ENCODE data around the gene CUL4A. TPM values are rescaled to one million over a fixed set of nuclear protein-coding genes. Genes with fewer than 3 reads are reported as not detected.
"Not testable (repeated sequence)": the region's sequence is repeated elsewhere in the genome, so short reads cannot be mapped to it uniquely, and the experiment has no call there.

CUL4A gene
- total RNA-seq, 4 donors from 2014 or later, result 232 to 319 (median 234) TPM

GRCh38 chr13:113239986-113240385 lies 30.6 kb downstream of the CUL4A start:
- ATAC-seq, result no peak

GRCh38 chr13:113241623-113242022 lies 32.2 kb downstream of the CUL4A start:
- H3K9me3 ChIP-seq; H3K27me3 ChIP-seq; in situ Hi-C loops (cut with MboI; ENCODE audit: low sequenced_read_pairs in 4 of 4); H3K4me3 ChIP-seq; DNase-seq; H3K4me1 ChIP-seq; ATAC-seq; H3K27ac ChIP-seq; intact Hi-C loops (cut with DNase I; ENCODE audit: low total_unique reads): not testable (repeated sequence)
- H3K36me3 ChIP-seq, result peaks cover 0 to 94% of the 10 kb centered on the region in 2 donors

More at GRCh38 chr13:113239986-113240385, 30.6 kb downstream of the CUL4A start:
- intact Hi-C loops (cut with DNase I; ENCODE audit: low total_unique reads), result no loop called here
- H3K4me3 ChIP-seq, result no peak overlapping the region
- H3K9me3 ChIP-seq, result no peaks in the 10 kb centered on the region
- H3K27me3 ChIP-seq, result no peaks in the 10 kb centered on the region
- in situ Hi-C loops (cut with MboI; ENCODE audit: low sequenced_read_pairs in 4 of 4), result no loop called here
- no peak for DNase-seq
- no peak for TF ChIP-seq POLR2A (IDR thresholded peaks at IDR 0.05)
- TF ChIP-seq, protein P1, sequence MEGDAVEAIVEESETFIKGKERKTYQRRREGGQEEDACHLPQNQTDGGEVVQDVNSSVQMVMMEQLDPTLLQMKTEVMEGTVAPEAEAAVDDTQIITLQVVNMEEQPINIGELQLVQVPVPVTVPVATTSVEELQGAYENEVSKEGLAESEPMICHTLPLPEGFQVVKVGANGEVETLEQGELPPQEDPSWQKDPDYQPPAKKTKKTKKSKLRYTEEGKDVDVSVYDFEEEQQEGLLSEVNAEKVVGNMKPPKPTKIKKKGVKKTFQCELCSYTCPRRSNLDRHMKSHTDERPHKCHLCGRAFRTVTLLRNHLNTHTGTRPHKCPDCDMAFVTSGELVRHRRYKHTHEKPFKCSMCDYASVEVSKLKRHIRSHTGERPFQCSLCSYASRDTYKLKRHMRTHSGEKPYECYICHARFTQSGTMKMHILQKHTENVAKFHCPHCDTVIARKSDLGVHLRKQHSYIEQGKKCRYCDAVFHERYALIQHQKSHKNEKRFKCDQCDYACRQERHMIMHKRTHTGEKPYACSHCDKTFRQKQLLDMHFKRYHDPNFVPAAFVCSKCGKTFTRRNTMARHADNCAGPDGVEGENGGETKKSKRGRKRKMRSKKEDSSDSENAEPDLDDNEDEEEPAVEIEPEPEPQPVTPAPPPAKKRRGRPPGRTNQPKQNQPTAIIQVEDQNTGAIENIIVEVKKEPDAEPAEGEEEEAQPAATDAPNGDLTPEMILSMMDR (IDR thresholded peaks at IDR 0.05 in 4 of 5, conservative IDR thresholded peaks at IDR 0.05 in 1 of 5), result no peak
- no peaks in the 10 kb centered on the region for H3K4me1 ChIP-seq
- no peak overlapping the region for H3K27ac ChIP-seq
- peaks cover 0 to 92% of the 10 kb centered on the region in 2 donors for H3K36me3 ChIP-seq

DNA sequence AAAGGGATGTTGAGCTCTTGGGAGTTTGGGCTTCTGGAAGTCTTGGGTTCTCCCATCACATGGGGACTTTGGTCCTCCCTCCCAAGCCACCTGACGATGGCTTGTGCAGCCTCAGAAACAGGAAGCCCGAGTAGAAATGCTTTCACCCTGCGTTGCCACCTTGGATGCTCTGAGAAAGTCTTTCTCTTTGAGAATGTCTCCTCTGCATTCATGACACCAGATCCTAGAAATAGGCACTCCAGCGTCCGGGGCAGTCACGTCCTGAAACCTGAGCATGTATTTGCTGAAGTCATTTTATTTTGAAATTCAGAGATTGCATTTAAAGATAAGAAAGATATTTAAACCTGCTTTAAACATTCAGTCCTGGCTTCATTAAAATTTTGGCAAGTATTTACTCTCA lies 34.4 kb downstream of the CUL4A start:
- Histone ChIP-seq H3K27me3 (no peaks in the 10 kb centered on the region), H3K4me1 (no peaks in the 10 kb centered on the region), H3K9me3 (no peaks in the 10 kb centered on the region), H3K36me3 (peaks cover 0 to 100% of the 10 kb centered on the region in 2 donors), H3K4me3 (no peak overlapping the region), H3K27ac (peak overlapping the region in 1 of 4 donors; percentile 35)
- intact Hi-C loops (cut with DNase I; ENCODE audit: low total_unique reads), result no loop called here
- TF ChIP-seq, protein P1 (IDR thresholded peaks at IDR 0.05 in 4 of 5, conservative IDR thresholded peaks at IDR 0.05 in 1 of 5), result no peak
- peak in 1 of 2 donors; percentile 68 for ATAC-seq
- in situ Hi-C loops (cut with MboI; ENCODE audit: low sequenced_read_pairs in 4 of 4), result no loop called here
- no peak for DNase-seq

DNA sequence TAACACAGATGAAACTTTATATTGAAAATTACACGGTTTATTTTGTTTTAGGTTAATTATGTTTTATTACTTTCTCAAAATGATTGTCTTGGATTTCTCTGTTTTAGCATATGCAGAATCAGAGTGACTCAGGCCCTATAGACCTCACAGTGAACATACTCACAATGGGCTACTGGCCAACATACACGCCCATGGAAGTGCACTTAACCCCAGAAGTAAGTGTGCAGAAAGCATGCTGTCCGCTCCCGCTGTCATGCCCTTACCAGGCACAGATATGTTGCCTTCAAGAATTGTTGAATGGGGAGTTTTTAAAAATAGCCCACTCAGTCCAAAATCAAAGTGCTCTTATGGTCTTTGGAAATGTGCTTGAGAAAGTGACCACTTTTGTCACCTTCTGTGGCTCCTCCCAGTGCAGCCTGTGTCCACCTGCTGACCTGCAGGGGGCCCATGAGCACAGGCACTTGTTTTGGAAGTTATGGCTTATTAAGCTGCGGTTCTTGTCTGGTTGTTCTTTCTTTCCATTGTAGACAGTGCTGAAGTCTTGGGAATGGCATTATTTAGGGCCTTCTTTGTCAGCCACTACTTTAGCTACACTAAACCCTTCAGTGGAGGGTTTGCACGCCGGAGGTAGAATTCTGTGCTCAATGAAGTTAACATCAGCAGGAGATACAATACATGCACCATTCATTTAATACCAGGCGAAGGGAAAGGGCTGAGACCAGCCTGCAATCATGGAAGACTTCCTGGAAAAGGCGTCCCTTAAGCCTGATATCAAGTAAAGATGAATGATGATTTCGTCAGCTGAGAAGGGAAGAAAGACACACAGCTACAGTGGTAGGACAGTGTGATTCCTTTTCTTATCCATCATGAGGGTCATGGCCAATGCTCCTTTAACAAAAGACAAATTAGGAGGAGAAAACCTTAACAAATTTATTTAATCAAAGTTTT lies 36.7 kb downstream of the CUL4A start:
- no peaks in the 10 kb centered on the region for H3K27me3 ChIP-seq
- in situ Hi-C loops (cut with MboI; ENCODE audit: low sequenced_read_pairs in 4 of 4) (no loop called here), intact Hi-C loops (cut with DNase I; ENCODE audit: low total_unique reads) (no loop called here)
- TF ChIP-seq, protein P1 (IDR thresholded peaks at IDR 0.05 in 4 of 5, conservative IDR thresholded peaks at IDR 0.05 in 1 of 5), result no peak
- TF ChIP-seq POLR2A (IDR thresholded peaks at IDR 0.05), result no peak
- H3K27ac ChIP-seq, result no peak overlapping the region
- ATAC-seq (no peak), DNase-seq (no peak)
- H3K36me3 ChIP-seq, result peaks cover 0 to 99% of the 10 kb centered on the region in 2 donors
- no peak overlapping the region for H3K4me3 ChIP-seq
- H3K9me3 ChIP-seq, result no peaks in the 10 kb centered on the region
- no peaks in the 10 kb centered on the region for H3K4me1 ChIP-seq

DNA sequence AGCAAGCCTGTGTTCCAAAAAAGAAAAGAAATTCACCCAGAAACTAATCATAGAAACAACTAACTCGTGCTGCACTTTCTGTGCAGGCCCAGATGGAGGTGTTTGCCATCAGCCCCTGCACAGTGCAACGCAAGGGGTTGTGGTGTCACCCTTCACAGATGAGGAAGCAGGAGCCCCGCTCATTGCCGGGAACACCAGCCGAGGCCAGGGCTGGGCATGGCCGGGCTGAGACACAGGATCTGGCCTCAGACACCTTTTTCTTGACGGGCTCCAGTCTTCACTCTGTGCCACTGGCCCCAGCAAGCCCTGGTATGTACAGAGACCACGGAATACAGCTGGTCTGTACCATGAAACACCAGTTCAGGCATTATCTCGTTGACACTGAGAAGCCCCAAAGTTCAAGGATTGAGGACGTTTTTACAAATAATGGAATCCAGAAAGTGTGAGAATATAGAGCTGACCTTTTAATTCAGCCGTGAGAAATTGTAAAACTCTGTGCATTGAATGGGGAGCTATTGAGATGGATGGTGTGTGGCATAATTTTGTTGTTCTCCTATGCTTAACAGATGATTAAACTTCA lies 43.2 kb downstream of the CUL4A start:
- in situ Hi-C loops (cut with MboI; ENCODE audit: low sequenced_read_pairs in 4 of 4), result no loop called here
- intact Hi-C loops (cut with DNase I; ENCODE audit: low total_unique reads), result no loop called here
- no peak for ATAC-seq

DNA sequence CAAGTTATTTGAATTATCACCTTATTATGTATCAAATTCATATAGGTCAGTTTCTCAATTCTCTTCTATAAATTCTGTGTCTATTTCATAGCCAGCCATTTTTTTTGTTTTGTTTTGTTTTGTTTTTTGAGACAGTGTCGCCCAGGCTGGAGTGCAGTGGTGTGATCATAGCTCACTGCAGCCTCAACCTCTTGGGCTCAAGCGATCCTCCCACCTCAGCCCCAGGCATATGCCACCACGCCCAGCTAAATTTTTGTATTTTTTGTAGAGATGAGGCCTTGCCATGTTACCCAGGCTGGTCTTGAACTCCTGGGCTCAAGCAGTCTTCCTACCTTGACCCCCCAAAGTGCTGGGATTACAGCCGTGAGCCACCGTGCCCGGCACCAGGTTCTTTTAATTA lies 48.5 kb downstream of the CUL4A start:
- H3K27me3 ChIP-seq; in situ Hi-C loops (cut with MboI; ENCODE audit: low sequenced_read_pairs in 4 of 4); H3K9me3 ChIP-seq; H3K4me3 ChIP-seq; intact Hi-C loops (cut with DNase I; ENCODE audit: low total_unique reads); ATAC-seq; H3K27ac ChIP-seq; DNase-seq; H3K4me1 ChIP-seq: not testable (repeated sequence)
- peaks cover 3 to 84% of the 10 kb centered on the region in 2 donors for H3K36me3 ChIP-seq

More for the DNA sequence above, 43.2 kb downstream of the CUL4A start:
- no peaks in the 10 kb centered on the region for H3K27me3 ChIP-seq
- DNase-seq, result no peak
- H3K36me3 ChIP-seq, result peaks cover 0 to 95% of the 10 kb centered on the region in 2 donors
- H3K4me1 ChIP-seq, result no peaks in the 10 kb centered on the region
- H3K4me3 ChIP-seq, result no peak overlapping the region
- TF ChIP-seq POLR2A (IDR thresholded peaks at IDR 0.05), result no peak
- TF ChIP-seq, protein P1 (IDR thresholded peaks at IDR 0.05 in 4 of 5, conservative IDR thresholded peaks at IDR 0.05 in 1 of 5), result no peak
- H3K27ac ChIP-seq, result no peak overlapping the region
- H3K9me3 ChIP-seq, result no peaks in the 10 kb centered on the region
